WTC11 (cell line): ENCODE measurements around the gene RAP2A. TPM values are rescaled to one million over a fixed set of nuclear protein-coding genes. Genes with fewer than 3 reads are reported as not detected.

ENCODE experiments used
- ATAC-seq: fragments of 200-7000 bp; cut with Tn5 transposase; 2 replicates; pipeline ENCODE4 v1.10.0; 2021; ENCODE audit warnings: mild to moderate bottlenecking, moderate library complexity
- CTCF ChIA-PET: fragments of 300-600 bp; sonication (Branson Sonifier 250); formaldehyde crosslinking; loops from one replicate; lab custom pipeline; 2021; ENCODE audit warnings: antibody characterized with exemption; lab: Charles Lee
- POLR2A ChIA-PET: fragments of 350-600 bp; sonication (Branson Sonifier 250); formaldehyde crosslinking; loops from one replicate; lab custom pipeline; 2021; ENCODE audit warnings: antibody characterized with exemption; lab: Charles Lee
- DNase-seq: peaks from one replicate; pipeline ENCODE4 v3.0.0; 2021; ENCODE audit warnings: low spot score
- H3K27ac Mint-ChIP-seq: 2 replicates; pipeline ENCODE4 v1.8.0; 2021; ENCODE audit warnings: mixed read lengths
- H3K27me3 Mint-ChIP-seq: 2 replicates; pipeline ENCODE4 v1.8.0; 2021; ENCODE audit warnings: low read depth, mild to moderate bottlenecking, moderate library complexity, mixed read lengths
- H3K36me3 Mint-ChIP-seq: 2 replicates; pipeline ENCODE4 v1.8.0; 2021; ENCODE audit warnings: mixed read lengths
- H3K4me1 Mint-ChIP-seq: 2 replicates; pipeline ENCODE4 v1.8.0; 2022; ENCODE audit warnings: mixed read lengths
- H3K4me3 Mint-ChIP-seq: 2 replicates; pipeline ENCODE4 v1.8.0; 2021; ENCODE audit warnings: mild to moderate bottlenecking, moderate library complexity, mixed read lengths
- H3K9me3 Mint-ChIP-seq: 2 replicates; pipeline ENCODE4 v1.8.0; 2021; ENCODE audit warnings: mixed read lengths
- ATF3 ChIP-seq: sonication (generic); formaldehyde crosslinking; conservative IDR thresholded peaks from 2 replicates; pipeline ENCODE4 v1.8.1; 2022; ENCODE audit warnings: mild to moderate bottlenecking, missing genetic modification reagents
- E2F1 ChIP-seq: sonication (generic); formaldehyde crosslinking; IDR thresholded peaks from 2 replicates; pipeline ENCODE4 v1.8.0; 2022; ENCODE audit warnings: mild to moderate bottlenecking, missing genetic modification reagents
- E2F4 ChIP-seq: sonication (generic); formaldehyde crosslinking; IDR thresholded peaks from 2 replicates; pipeline ENCODE4 v1.8.1; 2022; ENCODE audit warnings: low read depth, mild to moderate bottlenecking, moderate library complexity, missing genetic modification reagents, borderline replicate concordance
- ETV6 ChIP-seq: sonication (generic); formaldehyde crosslinking; IDR thresholded peaks from 2 replicates; pipeline ENCODE4 v1.8.1; 2022; ENCODE audit warnings: mild to moderate bottlenecking, missing genetic modification reagents
- FOXP1 ChIP-seq: sonication (generic); formaldehyde crosslinking; IDR thresholded peaks from 2 replicates; pipeline ENCODE4 v1.8.0; 2022; ENCODE audit warnings: missing genetic modification reagents, mild to moderate bottlenecking, moderate library complexity, borderline replicate concordance
- MAX ChIP-seq: sonication (generic); formaldehyde crosslinking; IDR thresholded peaks from 2 replicates; pipeline ENCODE4 v1.8.0; 2022; ENCODE audit warnings: mild to moderate bottlenecking, missing genetic modification reagents
- MXD4 ChIP-seq: fragments of 250-450 bp; sonication (Bioruptor Pico); IDR thresholded peaks from 2 replicates; pipeline ENCODE4 v1.8.0; 2021; ENCODE audit warnings: mild to moderate bottlenecking, moderate library complexity, borderline replicate concordance
- MYBL2 ChIP-seq: sonication (generic); formaldehyde crosslinking; IDR thresholded peaks from 2 replicates; pipeline ENCODE4 v1.8.1; 2023; ENCODE audit warnings: mild to moderate bottlenecking, moderate library complexity, missing genetic modification reagents
- OVOL2 ChIP-seq: fragments of 250-450 bp; sonication (Bioruptor Pico); IDR thresholded peaks from 2 replicates; pipeline ENCODE4 v1.9.0; 2021; ENCODE audit warnings: mild to moderate bottlenecking, borderline replicate concordance
- RELA ChIP-seq: sonication (generic); formaldehyde crosslinking; IDR thresholded peaks from 2 replicates; pipeline ENCODE4 v1.8.1; 2022; ENCODE audit warnings: missing genetic modification reagents, mild to moderate bottlenecking, borderline replicate concordance
- TEAD1 ChIP-seq: sonication (generic); formaldehyde crosslinking; IDR thresholded peaks from 2 replicates; pipeline ENCODE4 v1.8.0; 2022; ENCODE audit warnings: mild to moderate bottlenecking, missing genetic modification reagents
- ZBTB21 ChIP-seq: sonication (generic); formaldehyde crosslinking; IDR thresholded peaks from 2 replicates; pipeline ENCODE4 v1.8.1; 2023; ENCODE audit warnings: mild to moderate bottlenecking, missing genetic modification reagents, borderline replicate concordance
- ZNF219 ChIP-seq: sonication (generic); formaldehyde crosslinking; IDR thresholded peaks from 2 replicates; pipeline ENCODE4 v1.8.0; 2023; ENCODE audit warnings: missing genetic modification reagents, mild to moderate bottlenecking, borderline replicate concordance
- ZNF263 ChIP-seq: sonication (generic); formaldehyde crosslinking; IDR thresholded peaks from 2 replicates; pipeline ENCODE4 v1.8.1; 2022; ENCODE audit warnings: low read depth, mild to moderate bottlenecking, moderate library complexity, missing genetic modification reagents
- ZNF317 ChIP-seq: sonication (generic); formaldehyde crosslinking; IDR thresholded peaks from 2 replicates; pipeline ENCODE4 v1.8.1; 2023; ENCODE audit warnings: low read depth, mild to moderate bottlenecking, moderate library complexity, missing genetic modification reagents, borderline replicate concordance
- ZNF423 ChIP-seq: fragments of 250-450 bp; sonication (Bioruptor Pico); IDR thresholded peaks from 2 replicates; pipeline ENCODE4 v2.1.2; 2022; ENCODE audit warnings: mild to moderate bottlenecking, moderate library complexity
- total RNA-seq: library from RNA; stranded (reverse); gene quantifications from 3 replicates; pipeline ENCODE4 v1.2.3, GENCODE V29; 2021
- TF ChIP-seq, protein P1 (sequence below): sonication (generic); formaldehyde crosslinking; IDR thresholded peaks from 2 replicates; pipeline ENCODE4 v1.8.1; 2023; ENCODE audit warnings: mild to moderate bottlenecking, missing genetic modification reagents
- TF ChIP-seq, protein P2 (sequence below): sonication (generic); formaldehyde crosslinking; IDR thresholded peaks from 2 replicates; pipeline ENCODE4 v1.8.0; 2023; ENCODE audit warnings: missing genetic modification reagents
- TF ChIP-seq, protein P3 (sequence below): fragments of 250-450 bp; sonication (Bioruptor Pico); IDR thresholded peaks from 2 replicates; pipeline ENCODE4 v1.9.0; 2021; ENCODE audit warnings: mild to moderate bottlenecking, borderline replicate concordance
- TF ChIP-seq, protein P4 (sequence below): sonication (generic); formaldehyde crosslinking; IDR thresholded peaks from 2 replicates; pipeline ENCODE4 v1.8.1; 2023; ENCODE audit warnings: mild to moderate bottlenecking, missing genetic modification reagents, borderline replicate concordance

The RAP2A gene
- total RNA-seq, 1 experiment from 2014 or later = 39.0 TPM

- CTCF ChIA-PET = no interaction called here
- Mint-ChIP-seq H3K27me3 (no peaks in the 10 kb centered on the region), H3K9me3 (peaks cover 3% of the 10 kb centered on the region; the same call in 1 of the 2 replicates), H3K36me3 (no peaks in the 10 kb centered on the region), H3K4me3 (no peak overlapping the region), H3K27ac (no peak overlapping the region), H3K4me1 (peaks cover 26% of the 10 kb centered on the region)
- no peak for TF ChIP-seq RELA
- TF ChIP-seq, protein P1, sequence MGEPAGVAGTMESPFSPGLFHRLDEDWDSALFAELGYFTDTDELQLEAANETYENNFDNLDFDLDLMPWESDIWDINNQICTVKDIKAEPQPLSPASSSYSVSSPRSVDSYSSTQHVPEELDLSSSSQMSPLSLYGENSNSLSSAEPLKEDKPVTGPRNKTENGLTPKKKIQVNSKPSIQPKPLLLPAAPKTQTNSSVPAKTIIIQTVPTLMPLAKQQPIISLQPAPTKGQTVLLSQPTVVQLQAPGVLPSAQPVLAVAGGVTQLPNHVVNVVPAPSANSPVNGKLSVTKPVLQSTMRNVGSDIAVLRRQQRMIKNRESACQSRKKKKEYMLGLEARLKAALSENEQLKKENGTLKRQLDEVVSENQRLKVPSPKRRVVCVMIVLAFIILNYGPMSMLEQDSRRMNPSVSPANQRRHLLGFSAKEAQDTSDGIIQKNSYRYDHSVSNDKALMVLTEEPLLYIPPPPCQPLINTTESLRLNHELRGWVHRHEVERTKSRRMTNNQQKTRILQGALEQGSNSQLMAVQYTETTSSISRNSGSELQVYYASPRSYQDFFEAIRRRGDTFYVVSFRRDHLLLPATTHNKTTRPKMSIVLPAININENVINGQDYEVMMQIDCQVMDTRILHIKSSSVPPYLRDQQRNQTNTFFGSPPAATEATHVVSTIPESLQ (CRISPR knock-in tag) = no peak
- no peak for TF ChIP-seq ETV6
- TF ChIP-seq MXD4 (CRISPR knock-in tag) = no peak
- no peak for TF ChIP-seq MYBL2 (CRISPR knock-in tag)
- TF ChIP-seq ZNF423 = no peak
- no peak for TF ChIP-seq ZBTB21 (CRISPR knock-in tag)
- no peak for TF ChIP-seq E2F4 (CRISPR knock-in tag)
- TF ChIP-seq, protein P2, sequence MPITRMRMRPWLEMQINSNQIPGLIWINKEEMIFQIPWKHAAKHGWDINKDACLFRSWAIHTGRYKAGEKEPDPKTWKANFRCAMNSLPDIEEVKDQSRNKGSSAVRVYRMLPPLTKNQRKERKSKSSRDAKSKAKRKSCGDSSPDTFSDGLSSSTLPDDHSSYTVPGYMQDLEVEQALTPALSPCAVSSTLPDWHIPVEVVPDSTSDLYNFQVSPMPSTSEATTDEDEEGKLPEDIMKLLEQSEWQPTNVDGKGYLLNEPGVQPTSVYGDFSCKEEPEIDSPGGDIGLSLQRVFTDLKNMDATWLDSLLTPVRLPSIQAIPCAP = no peak
- TF ChIP-seq ZNF219 = no peak
- TF ChIP-seq OVOL2 (CRISPR knock-in tag) = no peak
- no peak for TF ChIP-seq MAX (CRISPR knock-in tag)
- TF ChIP-seq ZNF263 (CRISPR knock-in tag) = no peak
- TF ChIP-seq, protein P3, sequence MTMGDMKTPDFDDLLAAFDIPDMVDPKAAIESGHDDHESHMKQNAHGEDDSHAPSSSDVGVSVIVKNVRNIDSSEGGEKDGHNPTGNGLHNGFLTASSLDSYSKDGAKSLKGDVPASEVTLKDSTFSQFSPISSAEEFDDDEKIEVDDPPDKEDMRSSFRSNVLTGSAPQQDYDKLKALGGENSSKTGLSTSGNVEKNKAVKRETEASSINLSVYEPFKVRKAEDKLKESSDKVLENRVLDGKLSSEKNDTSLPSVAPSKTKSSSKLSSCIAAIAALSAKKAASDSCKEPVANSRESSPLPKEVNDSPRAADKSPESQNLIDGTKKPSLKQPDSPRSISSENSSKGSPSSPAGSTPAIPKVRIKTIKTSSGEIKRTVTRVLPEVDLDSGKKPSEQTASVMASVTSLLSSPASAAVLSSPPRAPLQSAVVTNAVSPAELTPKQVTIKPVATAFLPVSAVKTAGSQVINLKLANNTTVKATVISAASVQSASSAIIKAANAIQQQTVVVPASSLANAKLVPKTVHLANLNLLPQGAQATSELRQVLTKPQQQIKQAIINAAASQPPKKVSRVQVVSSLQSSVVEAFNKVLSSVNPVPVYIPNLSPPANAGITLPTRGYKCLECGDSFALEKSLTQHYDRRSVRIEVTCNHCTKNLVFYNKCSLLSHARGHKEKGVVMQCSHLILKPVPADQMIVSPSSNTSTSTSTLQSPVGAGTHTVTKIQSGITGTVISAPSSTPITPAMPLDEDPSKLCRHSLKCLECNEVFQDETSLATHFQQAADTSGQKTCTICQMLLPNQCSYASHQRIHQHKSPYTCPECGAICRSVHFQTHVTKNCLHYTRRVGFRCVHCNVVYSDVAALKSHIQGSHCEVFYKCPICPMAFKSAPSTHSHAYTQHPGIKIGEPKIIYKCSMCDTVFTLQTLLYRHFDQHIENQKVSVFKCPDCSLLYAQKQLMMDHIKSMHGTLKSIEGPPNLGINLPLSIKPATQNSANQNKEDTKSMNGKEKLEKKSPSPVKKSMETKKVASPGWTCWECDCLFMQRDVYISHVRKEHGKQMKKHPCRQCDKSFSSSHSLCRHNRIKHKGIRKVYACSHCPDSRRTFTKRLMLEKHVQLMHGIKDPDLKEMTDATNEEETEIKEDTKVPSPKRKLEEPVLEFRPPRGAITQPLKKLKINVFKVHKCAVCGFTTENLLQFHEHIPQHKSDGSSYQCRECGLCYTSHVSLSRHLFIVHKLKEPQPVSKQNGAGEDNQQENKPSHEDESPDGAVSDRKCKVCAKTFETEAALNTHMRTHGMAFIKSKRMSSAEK (CRISPR knock-in tag) = no peak
- no peak for TF ChIP-seq E2F1 (CRISPR knock-in tag)
- no peak for TF ChIP-seq ATF3
- no peak for TF ChIP-seq TEAD1 (CRISPR knock-in tag)
- TF ChIP-seq ZNF317 (CRISPR knock-in tag) = no peak
- TF ChIP-seq FOXP1 (CRISPR knock-in tag) = no peak
- TF ChIP-seq, protein P4, sequence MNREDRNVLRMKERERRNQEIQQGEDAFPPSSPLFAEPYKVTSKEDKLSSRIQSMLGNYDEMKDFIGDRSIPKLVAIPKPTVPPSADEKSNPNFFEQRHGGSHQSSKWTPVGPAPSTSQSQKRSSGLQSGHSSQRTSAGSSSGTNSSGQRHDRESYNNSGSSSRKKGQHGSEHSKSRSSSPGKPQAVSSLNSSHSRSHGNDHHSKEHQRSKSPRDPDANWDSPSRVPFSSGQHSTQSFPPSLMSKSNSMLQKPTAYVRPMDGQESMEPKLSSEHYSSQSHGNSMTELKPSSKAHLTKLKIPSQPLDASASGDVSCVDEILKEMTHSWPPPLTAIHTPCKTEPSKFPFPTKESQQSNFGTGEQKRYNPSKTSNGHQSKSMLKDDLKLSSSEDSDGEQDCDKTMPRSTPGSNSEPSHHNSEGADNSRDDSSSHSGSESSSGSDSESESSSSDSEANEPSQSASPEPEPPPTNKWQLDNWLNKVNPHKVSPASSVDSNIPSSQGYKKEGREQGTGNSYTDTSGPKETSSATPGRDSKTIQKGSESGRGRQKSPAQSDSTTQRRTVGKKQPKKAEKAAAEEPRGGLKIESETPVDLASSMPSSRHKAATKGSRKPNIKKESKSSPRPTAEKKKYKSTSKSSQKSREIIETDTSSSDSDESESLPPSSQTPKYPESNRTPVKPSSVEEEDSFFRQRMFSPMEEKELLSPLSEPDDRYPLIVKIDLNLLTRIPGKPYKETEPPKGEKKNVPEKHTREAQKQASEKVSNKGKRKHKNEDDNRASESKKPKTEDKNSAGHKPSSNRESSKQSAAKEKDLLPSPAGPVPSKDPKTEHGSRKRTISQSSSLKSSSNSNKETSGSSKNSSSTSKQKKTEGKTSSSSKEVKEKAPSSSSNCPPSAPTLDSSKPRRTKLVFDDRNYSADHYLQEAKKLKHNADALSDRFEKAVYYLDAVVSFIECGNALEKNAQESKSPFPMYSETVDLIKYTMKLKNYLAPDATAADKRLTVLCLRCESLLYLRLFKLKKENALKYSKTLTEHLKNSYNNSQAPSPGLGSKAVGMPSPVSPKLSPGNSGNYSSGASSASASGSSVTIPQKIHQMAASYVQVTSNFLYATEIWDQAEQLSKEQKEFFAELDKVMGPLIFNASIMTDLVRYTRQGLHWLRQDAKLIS (CRISPR knock-in tag) = no peak
- ATAC-seq (no peak), DNase-seq (no peak)
- POLR2A ChIA-PET = no interaction called here
Measured at GRCh38 chr13:97429681-97430081, 4.3 kb upstream of the RAP2A start.
